SK-N-SH (cell line): ENCODE data around the gene ATOH1. TPM values are rescaled to one million over a fixed set of nuclear protein-coding genes. Genes with fewer than 3 reads are reported as not detected.

Source experiments
- CTCF ChIA-PET: fragments of 300-600, 350-600 bp; formaldehyde crosslinking; extraction: SDS; loops from one replicate; lab custom pipeline; 2021; lab: Yijun Ruan, JAX
- POLR2A ChIA-PET: fragments of 350-600 bp; sonication (Branson Sonifier 250); formaldehyde crosslinking; extraction: SDS; loops from one replicate; lab custom pipeline; 2020; ENCODE audit warnings: antibody characterized with exemption, inconsistent platforms; lab: Yijun Ruan, JAX
- DNase-seq: peaks from one replicate; pipeline ENCODE4 v3.0.0; 2012
- H2AFZ ChIP-seq: fragments of 200-600 bp; sonication (generic); 2 replicates; pipeline ENCODE4 v1.8.1; 2016; ENCODE audit warnings: antibody characterized with exemption, mild to moderate bottlenecking, low read depth
- H3F3A ChIP-seq: fragments of 200-600 bp; sonication (generic); replicated peaks from 2 replicates; pipeline ENCODE3; 2016; ENCODE audit warnings: antibody characterized with exemption, mild to moderate bottlenecking; ENCODE audit not compliant: insufficient read depth
- H3K27ac ChIP-seq, 2 experiments: fragments of 200-500 bp in 1 of 2; fragments of 200-600 bp in 1 of 2; sonication (Bioruptor generic) in 1 of 2; sonication (generic), shearing (Covaris generic) in 1 of 2; 2 replicates each; pipeline versions ENCODE4 v1.5.1 to v1.6.1; 2014 to 2016; ENCODE audit warnings: low read depth in 2 of 2, inconsistent platforms in 1 of 2, low read length in 1 of 2, mild to moderate bottlenecking in 1 of 2, mixed read lengths in 1 of 2
- H3K27me3 ChIP-seq: fragments of 200-600 bp; sonication (generic), shearing (Covaris generic); 2 replicates; pipeline ENCODE4 v1.6.1; 2016; ENCODE audit warnings: mixed run types; ENCODE audit not compliant: insufficient read depth
- H3K36me3 ChIP-seq, 2 experiments: fragments of 200-500 bp in 1 of 2; fragments of 200-600 bp in 1 of 2; sonication (Bioruptor generic) in 1 of 2; sonication (generic) in 1 of 2; replicated peaks in 1 of 2; 2 replicates each; pipeline versions ENCODE3 to v1.5.1; 2014 to 2016; ENCODE audit warnings: low read length in 1 of 2, mild to moderate bottlenecking in 1 of 2; ENCODE audit not compliant: insufficient read depth in 2 of 2, control insufficient read depth in 1 of 2
- H3K4me1 ChIP-seq, 2 experiments: fragments of 200-500 bp in 1 of 2; fragments of 200-600 bp in 1 of 2; sonication (Bioruptor generic) in 1 of 2; sonication (generic), shearing (Covaris generic) in 1 of 2; 2 replicates each; pipeline versions ENCODE4 v1.5.1 to v1.6.1; 2014 to 2016; ENCODE audit warnings: low read depth in 1 of 2, low read length in 1 of 2, mixed run types in 1 of 2; ENCODE audit not compliant: insufficient read depth in 2 of 2, control insufficient read depth in 1 of 2
- H3K4me2 ChIP-seq: fragments of 200-600 bp; sonication (generic), shearing (Covaris generic); 2 replicates; pipeline ENCODE4 v1.6.1; 2017; ENCODE audit warnings: mixed run types
- H3K4me3 ChIP-seq, 2 experiments: fragments of 200-500 bp in 1 of 2; fragments of 200-600 bp in 1 of 2; sonication (Bioruptor generic) in 1 of 2; sonication (generic), shearing (Covaris generic) in 1 of 2; 2 replicates each; pipeline versions ENCODE4 v1.5.1 to v1.8.1; 2014 to 2016; ENCODE audit warnings: low read depth in 2 of 2, inconsistent platforms in 1 of 2, low read length in 1 of 2, mild to moderate bottlenecking in 1 of 2, mixed read lengths in 1 of 2, moderate library complexity in 1 of 2
- H3K79me2 ChIP-seq: fragments of 200-600 bp; sonication (generic); 2 replicates; pipeline ENCODE4 v1.8.1; 2017; ENCODE audit warnings: mild to moderate bottlenecking; ENCODE audit not compliant: insufficient read depth
- H3K9ac ChIP-seq: fragments of 200-600 bp; sonication (generic); 2 replicates; pipeline ENCODE4 v1.6.1; 2017; ENCODE audit warnings: mixed run types
- H3K9me2 ChIP-seq: fragments of 200-600 bp; sonication (generic); 2 replicates; pipeline ENCODE4 v1.6.1; 2017; ENCODE audit warnings: mixed run types
- H3K9me3 ChIP-seq: fragments of 200-600 bp; sonication (generic); 2 replicates; pipeline ENCODE4 v1.6.1; 2017; ENCODE audit warnings: mixed run types, mild to moderate bottlenecking, moderate library complexity
- H4K20me1 ChIP-seq: fragments of 200-600 bp; sonication (generic); 2 replicates; pipeline ENCODE4 v1.6.1; 2017; ENCODE audit warnings: mild to moderate bottlenecking, mixed run types; ENCODE audit not compliant: insufficient read depth
- EZH2phosphoT487 ChIP-seq: fragments of 200-600 bp; sonication (generic); IDR thresholded peaks from 2 replicates; pipeline ENCODE4 v1.6.1; 2017; ENCODE audit warnings: low read depth, mixed run types, mild to moderate bottlenecking, antibody characterized with exemption, moderate library complexity, borderline replicate concordance
- GABPA ChIP-seq: IDR thresholded peaks from 2 replicates; pipeline ENCODE4 v1.4.0; 2012; ENCODE audit warnings: low read depth, mild to moderate bottlenecking
- JUND ChIP-seq: IDR thresholded peaks from 2 replicates; pipeline ENCODE4 v1.4.0; 2012
- MEF2A ChIP-seq: IDR thresholded peaks from 2 replicates; pipeline ENCODE4 v1.4.0; 2012; ENCODE audit warnings: low read depth, borderline replicate concordance
- NFIC ChIP-seq: IDR thresholded peaks from 2 replicates; pipeline ENCODE4 v1.4.0; 2012; ENCODE audit warnings: borderline replicate concordance
- RAD21 ChIP-seq: IDR thresholded peaks from 2 replicates; pipeline ENCODE4 v1.6.1; 2012; ENCODE audit warnings: mild to moderate bottlenecking, low read length
- WGBS: methylation state at CpG from one replicate; pipeline ENCODE4 v1.1.6; 2017; ENCODE audit warnings: low lambda C conversion rate; 5-methylcytosine and 5-hydroxymethylcytosine counted together
- polyA plus RNA-seq, 3 experiments: library from polyadenylated mRNA; depleted of rRNA; stranded (reverse); fragments of >200 nt; gene quantifications; 2 replicates each; pipeline ENCODE4 v1.2.3, GENCODE V29; 2012
- TF ChIP-seq, protein P1 (sequence below): IDR thresholded peaks from 2 replicates; pipeline ENCODE4 v1.4.0; 2012; ENCODE audit warnings: low read depth, borderline replicate concordance
- TF ChIP-seq, protein P2 (sequence below): IDR thresholded peaks from 2 replicates; pipeline ENCODE4; 2012
- TF ChIP-seq, protein P3 (sequence below): fragments of 200-600 bp; sonication (generic); IDR thresholded peaks from 2 replicates; pipeline ENCODE4 v1.6.1; 2017; ENCODE audit warnings: antibody characterized with exemption, mild to moderate bottlenecking, moderate library complexity
- TF ChIP-seq, protein P4 (sequence below): IDR thresholded peaks from 2 replicates; pipeline ENCODE4 v1.6.1; 2012; ENCODE audit warnings: mild to moderate bottlenecking, low read depth, low read length, moderate library complexity

The ATOH1 gene
- polyA plus RNA-seq, 1 of the 3 experiments (the other 2 are of a cell fraction): not detected

DNA sequence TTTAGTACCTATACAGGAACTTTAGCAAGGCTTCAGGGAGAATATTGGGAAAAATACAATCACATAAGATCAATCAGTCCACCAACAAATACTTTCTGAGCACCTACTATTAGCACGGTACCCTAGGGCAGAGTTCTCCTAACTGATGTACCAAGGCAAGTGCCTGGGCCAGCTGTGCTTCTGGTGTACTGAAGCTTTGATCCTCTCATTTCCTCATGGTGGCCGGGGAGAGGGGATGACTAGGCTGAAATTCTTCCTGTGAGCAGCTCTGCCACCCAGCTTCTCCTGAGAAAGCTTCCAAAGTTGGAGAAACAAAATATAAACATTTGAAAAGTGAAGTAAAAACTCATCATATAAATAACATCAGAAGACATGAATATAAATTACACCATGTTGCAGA is 49.3 kb upstream of the ATOH1 start:
- CTCF ChIA-PET: interaction anchor here (0.6 to 3.6 kb wide), 5 partner anchors 9 to 349 kb away, joined by 3 to 25 read pairs (median 4); no protein-coding TSS in a partner anchor
- Histone ChIP-seq H3K4me3 (no peak overlapping the region), H2AFZ (no peak overlapping the region), H3K4me1 (no peaks in the 10 kb centered on the region; a peak in 1 of 4 replicates), H3F3A (no peaks in the 10 kb centered on the region), H3K4me2 (no peak overlapping the region), H3K27ac (no peak overlapping the region), H3K9ac (no peak overlapping the region), H4K20me1 (no peaks in the 10 kb centered on the region), H3K36me3 (no peaks in the 10 kb centered on the region), H3K9me2 (no peaks in the 10 kb centered on the region), H3K79me2 (no peaks in the 10 kb centered on the region), H3K9me3 (no peaks in the 10 kb centered on the region), H3K27me3 (no peaks in the 10 kb centered on the region)
- POLR2A ChIA-PET: no interaction called here
- WGBS: 46% methylated on average over 2 of the region's 2 CpGs
- TF ChIP-seq, protein P1, sequence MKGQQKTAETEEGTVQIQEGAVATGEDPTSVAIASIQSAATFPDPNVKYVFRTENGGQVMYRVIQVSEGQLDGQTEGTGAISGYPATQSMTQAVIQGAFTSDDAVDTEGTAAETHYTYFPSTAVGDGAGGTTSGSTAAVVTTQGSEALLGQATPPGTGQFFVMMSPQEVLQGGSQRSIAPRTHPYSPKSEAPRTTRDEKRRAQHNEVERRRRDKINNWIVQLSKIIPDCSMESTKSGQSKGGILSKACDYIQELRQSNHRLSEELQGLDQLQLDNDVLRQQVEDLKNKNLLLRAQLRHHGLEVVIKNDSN: no peak
- TF ChIP-seq RAD21 (no peak), GABPA (no peak), JUND (no peak), EZH2phosphoT487 (no peak), MEF2A (no peak), NFIC (no peak)
- TF ChIP-seq, protein P2, sequence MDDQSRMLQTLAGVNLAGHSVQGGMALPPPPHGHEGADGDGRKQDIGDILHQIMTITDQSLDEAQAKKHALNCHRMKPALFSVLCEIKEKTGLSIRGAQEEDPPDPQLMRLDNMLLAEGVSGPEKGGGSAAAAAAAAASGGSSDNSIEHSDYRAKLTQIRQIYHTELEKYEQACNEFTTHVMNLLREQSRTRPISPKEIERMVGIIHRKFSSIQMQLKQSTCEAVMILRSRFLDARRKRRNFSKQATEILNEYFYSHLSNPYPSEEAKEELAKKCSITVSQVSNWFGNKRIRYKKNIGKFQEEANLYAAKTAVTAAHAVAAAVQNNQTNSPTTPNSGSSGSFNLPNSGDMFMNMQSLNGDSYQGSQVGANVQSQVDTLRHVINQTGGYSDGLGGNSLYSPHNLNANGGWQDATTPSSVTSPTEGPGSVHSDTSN: no peak
- TF ChIP-seq, protein P3, sequence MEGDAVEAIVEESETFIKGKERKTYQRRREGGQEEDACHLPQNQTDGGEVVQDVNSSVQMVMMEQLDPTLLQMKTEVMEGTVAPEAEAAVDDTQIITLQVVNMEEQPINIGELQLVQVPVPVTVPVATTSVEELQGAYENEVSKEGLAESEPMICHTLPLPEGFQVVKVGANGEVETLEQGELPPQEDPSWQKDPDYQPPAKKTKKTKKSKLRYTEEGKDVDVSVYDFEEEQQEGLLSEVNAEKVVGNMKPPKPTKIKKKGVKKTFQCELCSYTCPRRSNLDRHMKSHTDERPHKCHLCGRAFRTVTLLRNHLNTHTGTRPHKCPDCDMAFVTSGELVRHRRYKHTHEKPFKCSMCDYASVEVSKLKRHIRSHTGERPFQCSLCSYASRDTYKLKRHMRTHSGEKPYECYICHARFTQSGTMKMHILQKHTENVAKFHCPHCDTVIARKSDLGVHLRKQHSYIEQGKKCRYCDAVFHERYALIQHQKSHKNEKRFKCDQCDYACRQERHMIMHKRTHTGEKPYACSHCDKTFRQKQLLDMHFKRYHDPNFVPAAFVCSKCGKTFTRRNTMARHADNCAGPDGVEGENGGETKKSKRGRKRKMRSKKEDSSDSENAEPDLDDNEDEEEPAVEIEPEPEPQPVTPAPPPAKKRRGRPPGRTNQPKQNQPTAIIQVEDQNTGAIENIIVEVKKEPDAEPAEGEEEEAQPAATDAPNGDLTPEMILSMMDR: no peak
- TF ChIP-seq, protein P4, sequence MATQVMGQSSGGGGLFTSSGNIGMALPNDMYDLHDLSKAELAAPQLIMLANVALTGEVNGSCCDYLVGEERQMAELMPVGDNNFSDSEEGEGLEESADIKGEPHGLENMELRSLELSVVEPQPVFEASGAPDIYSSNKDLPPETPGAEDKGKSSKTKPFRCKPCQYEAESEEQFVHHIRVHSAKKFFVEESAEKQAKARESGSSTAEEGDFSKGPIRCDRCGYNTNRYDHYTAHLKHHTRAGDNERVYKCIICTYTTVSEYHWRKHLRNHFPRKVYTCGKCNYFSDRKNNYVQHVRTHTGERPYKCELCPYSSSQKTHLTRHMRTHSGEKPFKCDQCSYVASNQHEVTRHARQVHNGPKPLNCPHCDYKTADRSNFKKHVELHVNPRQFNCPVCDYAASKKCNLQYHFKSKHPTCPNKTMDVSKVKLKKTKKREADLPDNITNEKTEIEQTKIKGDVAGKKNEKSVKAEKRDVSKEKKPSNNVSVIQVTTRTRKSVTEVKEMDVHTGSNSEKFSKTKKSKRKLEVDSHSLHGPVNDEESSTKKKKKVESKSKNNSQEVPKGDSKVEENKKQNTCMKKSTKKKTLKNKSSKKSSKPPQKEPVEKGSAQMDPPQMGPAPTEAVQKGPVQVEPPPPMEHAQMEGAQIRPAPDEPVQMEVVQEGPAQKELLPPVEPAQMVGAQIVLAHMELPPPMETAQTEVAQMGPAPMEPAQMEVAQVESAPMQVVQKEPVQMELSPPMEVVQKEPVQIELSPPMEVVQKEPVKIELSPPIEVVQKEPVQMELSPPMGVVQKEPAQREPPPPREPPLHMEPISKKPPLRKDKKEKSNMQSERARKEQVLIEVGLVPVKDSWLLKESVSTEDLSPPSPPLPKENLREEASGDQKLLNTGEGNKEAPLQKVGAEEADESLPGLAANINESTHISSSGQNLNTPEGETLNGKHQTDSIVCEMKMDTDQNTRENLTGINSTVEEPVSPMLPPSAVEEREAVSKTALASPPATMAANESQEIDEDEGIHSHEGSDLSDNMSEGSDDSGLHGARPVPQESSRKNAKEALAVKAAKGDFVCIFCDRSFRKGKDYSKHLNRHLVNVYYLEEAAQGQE: no peak
- no peak for DNase-seq
